NCI-H128 (cell line): ENCODE data around the gene ESYT3.
"Not testable (repeated sequence)": the region's sequence is repeated elsewhere in the genome, so short reads cannot be mapped to it uniquely, and the experiment has no call there.

ENCODE experiments used
- DNase-seq: peaks from one replicate; lab custom pipeline; 2025; ENCODE audit not compliant: unreplicated experiment; lab: John Stamatoyannopoulos, UW

The ESYT3 gene

DNA sequence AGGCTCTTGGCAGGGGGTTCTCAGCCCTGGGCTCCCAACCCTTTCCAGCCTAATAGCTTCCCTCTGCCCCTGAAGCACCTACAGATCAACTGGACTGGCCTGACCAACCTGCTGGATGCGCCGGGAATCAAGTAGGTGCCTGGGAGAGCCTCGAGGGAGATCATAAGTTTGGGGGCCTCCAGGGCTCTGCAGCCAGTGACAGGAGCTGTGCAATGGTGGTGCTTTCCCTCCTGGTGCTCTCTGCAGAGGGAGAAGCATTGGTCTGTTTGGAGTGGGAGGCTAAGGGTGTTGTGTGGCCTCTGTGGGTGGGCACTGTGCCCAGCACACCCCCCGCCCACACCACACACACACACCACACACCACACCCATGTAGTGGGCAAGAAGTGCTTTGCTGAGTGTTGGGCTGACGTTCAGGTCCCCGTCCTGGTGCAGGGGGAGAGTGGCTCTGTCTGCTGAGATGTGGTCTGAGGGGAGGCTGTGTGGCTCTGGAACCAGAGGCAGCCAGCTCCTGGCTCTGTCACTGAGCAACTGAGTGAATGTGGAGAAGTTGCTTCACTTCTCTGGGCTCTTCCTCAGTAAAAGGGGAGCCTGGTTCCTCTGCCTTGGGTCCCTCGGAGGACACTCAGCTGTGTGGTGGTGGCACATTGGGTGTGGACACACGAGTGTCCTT, 26.3 kb downstream of the ESYT3 start:
- DNase-seq, result no peak

DNA sequence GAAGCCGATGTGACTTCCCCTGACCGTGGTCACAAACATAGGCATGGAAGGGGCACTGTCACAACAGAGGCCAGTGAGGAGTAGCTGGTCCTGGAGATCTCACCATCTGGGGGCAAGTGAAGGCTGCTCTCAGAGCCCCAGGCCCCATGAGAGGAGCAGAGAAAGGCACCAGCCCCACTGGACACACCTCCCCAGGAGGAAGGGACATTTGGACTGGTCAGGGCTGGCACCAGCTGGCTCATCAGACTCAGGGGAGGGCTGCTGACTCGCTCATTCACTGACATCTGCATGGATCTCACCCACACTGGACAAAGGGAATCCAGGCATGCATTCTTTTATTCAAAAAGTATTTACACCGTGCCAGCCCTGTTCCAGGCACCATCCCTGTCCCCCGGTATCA, 26.8 kb downstream of the ESYT3 start:
- DNase-seq, result no peak

DNA sequence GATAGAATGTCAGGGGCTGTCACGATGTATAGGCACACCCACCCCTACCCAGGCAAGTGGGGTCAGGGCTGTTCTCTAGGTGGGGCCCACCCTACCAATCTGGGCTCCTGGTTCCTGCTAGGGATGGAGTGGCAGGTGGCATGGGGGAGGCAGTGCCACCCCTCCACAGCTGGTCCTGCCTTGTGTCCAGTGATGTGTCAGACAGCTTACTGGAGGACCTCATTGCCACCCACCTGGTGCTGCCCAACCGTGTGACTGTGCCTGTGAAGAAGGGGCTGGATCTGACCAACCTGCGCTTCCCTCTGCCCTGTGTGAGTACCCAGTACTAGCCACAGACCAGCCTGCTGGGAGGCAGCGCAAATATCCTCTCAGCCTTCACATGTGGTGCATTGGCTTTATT, 27.5 kb downstream of the ESYT3 start:
- no peak for DNase-seq

GRCh38 chr3:138463724-138464490, 29.5 kb downstream of the ESYT3 start:
- DNase-seq, result no peak

DNA sequence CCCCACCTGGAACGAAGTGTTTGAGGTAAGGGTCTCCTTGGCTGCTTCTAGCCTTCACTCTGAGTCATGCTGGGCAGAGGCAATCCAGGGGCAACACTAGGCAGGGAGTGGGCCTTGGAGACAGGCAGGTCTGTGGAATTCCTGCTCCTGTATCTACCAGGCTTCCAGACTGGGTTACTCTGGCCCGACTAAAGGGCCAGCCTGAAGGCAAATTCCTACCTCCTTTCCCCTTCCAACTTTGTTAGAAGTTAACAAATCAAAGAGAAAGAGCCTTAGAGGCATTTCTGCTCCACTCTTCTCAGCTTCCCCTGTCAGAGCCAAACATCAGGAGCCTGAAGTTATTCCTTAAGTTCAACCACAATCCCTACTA, 30.1 kb downstream of the ESYT3 start:
- no peak for DNase-seq

DNA sequence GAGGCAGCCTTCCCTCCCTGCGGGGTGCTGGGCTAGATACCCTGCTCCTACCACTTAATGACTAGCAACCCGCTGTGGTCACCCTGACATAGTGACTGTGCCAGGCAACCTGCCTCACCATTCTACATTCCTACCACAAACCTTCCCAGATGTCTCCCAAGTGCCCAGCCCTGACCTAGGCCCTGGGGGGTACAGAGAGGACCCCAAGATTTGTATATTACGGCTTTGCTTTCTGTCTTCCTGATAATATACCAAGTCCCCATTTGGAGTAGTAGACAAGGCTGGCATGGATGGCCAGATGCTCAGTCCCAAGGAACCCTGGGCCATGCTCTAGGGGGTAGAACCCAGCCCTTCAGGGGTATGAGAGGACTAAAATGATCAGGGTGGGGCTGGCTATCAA, 31.0 kb downstream of the ESYT3 start:
- no peak for DNase-seq

GRCh38 chr3:138465925-138466324, 31.5 kb downstream of the ESYT3 start:
- DNase-seq, result no peak

DNA sequence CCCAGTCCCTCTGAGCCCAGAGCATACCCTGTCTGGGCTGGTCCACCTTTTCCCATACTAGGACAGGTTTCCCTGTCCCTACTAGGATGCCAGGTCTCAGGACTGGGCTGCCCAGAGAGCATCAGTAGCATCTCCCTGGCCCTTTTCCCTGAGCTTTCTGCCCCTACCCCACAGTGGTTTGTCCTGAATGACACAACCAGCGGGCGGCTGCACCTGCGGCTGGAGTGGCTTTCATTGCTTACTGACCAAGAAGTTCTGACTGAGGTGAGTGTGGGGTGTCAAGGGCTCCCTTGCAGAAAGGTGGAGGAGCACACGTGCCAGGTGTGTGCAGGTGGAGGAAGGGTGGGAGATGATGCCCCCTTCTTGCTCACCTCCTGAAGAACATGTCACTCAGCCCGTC, 33.5 kb downstream of the ESYT3 start:
- DNase-seq, result no peak

DNA sequence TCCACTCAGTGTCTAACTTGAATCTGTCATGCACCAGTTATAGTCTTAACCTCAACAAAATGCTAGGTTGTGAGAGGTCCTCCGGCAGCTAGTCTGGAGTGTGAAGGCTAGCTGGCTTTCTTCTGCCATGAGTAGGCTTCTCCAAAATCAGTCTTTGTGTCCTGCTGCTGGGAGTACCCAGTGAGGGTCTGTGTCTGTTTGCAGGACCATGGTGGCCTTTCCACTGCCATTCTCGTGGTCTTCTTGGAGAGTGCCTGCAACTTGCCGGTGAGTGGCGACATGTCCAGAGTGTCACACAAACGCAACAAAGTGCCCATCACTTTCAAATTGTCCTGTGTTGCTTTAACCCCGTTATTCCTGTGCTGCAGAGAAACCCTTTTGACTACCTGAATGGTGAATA, 34.0 kb downstream of the ESYT3 start:
- DNase-seq, result no peak

- DNase-seq, result no peak
Observed at GRCh38 chr3:138468886-138469285, 34.5 kb downstream of the ESYT3 start.

GRCh38 chr3:138469874-138470273, 35.5 kb downstream of the ESYT3 start:
- no peak for DNase-seq

GRCh38 chr3:138470687-138471086, 36.3 kb downstream of the ESYT3 start:
- no peak for DNase-seq

DNA sequence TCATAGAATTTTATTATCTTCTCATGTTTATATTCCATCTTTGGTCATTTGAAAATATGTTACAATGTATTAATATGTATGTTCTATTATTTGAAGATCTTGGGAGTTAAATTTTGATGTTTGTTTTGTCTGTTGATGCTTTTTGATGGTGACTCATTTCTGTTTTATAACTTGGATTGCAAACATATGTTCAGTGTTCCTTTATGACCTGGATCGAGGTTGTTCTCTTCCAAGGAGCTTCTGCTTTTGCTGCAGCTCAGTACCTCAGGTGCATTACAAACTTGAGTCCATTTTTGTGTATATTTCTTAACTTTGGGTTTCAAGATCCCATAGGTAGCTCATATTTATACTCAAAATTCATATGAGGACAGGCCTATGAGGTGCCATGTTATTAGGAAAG, 37.1 kb downstream of the ESYT3 start:
- no peak for DNase-seq

DNA sequence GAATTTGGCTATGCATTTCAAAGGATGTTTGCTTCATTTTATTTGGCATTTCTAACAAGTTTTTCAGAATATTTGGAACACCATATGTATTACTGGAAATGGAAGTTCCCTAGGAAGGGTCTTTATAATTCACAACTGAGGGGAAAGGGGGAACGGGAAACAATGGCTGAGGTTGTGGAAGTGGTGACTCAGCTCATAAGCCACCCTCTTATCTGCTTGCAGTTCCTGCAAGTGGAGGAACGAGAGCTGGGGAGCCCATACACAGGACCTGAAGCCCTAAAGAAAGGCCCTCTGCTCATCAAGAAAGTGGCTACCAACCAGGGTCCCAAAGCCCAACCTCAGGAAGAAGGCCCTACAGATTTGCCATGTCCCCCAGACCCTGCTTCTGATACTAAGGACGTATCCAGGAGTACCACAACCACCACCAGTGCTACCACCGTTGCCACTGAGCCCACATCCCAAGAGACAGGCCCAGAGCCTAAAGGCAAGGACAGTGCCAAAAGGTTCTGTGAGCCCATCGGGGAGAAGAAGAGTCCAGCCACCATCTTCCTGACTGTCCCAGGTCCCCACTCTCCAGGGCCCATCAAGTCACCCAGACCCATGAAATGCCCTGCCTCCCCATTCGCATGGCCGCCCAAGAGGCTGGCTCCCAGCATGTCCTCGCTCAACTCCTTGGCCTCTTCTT, 37.9 kb downstream of the ESYT3 start:
- no peak for DNase-seq

DNA sequence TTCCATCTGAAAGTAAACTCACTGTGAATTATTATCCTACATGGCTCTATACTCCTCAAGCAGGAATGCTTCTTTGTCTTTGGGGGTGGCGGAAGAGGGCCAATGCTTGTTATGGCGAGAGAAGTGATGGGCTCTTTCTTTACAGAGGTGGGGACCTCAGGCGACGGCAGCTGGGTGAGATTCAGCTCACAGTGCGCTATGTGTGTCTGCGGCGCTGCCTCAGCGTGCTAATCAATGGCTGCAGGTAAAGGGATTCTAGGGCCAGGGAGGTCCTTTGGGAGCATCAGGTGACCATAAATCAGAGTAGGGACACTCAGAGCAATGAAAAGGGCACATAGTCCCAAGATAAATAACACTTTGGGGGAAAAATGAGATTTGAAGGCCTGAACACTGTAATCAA, 39.0 kb downstream of the ESYT3 start:
- no peak for DNase-seq

GRCh38 chr3:138474163-138474562, 39.7 kb downstream of the ESYT3 start:
- peak; percentile 9 for DNase-seq

DNA sequence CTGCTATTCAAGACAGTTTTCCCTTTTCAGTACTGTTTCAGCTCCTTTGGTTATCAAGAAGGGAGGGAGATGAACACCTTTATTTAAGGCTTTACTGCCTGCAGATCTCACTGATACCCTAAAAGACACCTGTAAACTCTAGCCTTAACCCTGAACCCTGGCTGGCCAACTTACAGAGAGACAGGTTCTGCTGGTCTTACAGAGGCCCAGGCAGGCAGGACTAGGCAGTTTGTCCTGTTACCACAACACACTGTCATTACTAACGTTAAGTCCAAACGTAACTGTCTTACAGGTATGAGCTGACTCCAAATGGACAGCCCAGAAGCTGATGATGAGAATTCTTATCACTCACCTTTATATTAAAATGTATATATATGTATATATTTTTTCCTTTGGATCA, 42.1 kb downstream of the ESYT3 start:
- no peak for DNase-seq

- DNase-seq, result no peak
Observed at GRCh38 chr3:138477120-138477519, 42.7 kb downstream of the ESYT3 start.

DNA sequence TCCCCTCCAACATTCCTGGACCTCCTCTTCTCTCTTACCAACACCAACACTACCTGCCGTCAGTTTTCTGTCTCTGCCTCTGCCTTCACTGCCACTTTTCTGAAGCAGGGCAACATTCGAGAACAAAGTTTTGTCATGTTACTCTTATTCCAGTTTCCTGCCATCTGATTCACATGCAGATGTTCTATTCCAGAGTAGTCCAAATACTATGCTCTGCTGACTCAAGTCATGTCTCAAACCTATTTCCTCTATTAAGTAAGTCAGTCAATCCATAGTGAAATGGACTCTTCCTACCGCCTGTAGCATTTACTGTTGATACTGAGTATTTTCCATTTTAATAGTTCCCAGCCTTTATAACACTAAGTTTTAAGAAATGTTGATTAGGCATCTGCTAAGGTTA, 43.4 kb downstream of the ESYT3 start:
- no peak for DNase-seq

GRCh38 chr3:138479438-138479863, 45.0 kb downstream of the ESYT3 start:
- peak; percentile 34 for DNase-seq

- not testable (repeated sequence) for DNase-seq
Observed at GRCh38 chr3:138484672-138485071, 50.3 kb downstream of the ESYT3 start.

DNA sequence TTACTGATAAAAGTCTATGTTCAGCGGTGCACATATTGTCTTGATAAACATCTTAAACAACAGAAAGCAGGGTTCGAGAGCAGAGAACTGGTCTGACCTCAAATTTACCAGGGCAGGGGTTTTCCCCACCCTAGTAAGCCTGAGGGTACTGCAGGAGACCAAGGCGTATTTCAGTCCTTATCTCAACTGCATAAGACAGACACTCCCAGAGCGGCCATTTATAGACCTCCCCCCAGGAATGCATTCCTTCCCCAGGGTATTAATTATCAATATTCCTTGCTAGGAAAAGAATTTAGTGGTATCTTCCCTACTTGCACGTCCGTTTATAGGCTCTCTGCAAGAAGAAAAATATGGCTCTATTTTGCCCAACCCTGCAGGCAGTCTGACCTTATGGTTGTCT, 52.2 kb downstream of the ESYT3 start:
- DNase-seq, result not testable (repeated sequence)
